DMS79 (cell line): ENCODE results near the gene LZTFL1.

Experiments used
- DNase-seq: peaks from one replicate; lab custom pipeline; 2025; lab: John Stamatoyannopoulos, UW

LZTFL1 gene

GRCh38 chr3:45807681-45808540 is 34.0 kb downstream of the LZTFL1 start:
- DNase-seq: no peak

GRCh38 chr3:45807133-45807532 is 34.8 kb downstream of the LZTFL1 start:
- no peak for DNase-seq

DNA sequence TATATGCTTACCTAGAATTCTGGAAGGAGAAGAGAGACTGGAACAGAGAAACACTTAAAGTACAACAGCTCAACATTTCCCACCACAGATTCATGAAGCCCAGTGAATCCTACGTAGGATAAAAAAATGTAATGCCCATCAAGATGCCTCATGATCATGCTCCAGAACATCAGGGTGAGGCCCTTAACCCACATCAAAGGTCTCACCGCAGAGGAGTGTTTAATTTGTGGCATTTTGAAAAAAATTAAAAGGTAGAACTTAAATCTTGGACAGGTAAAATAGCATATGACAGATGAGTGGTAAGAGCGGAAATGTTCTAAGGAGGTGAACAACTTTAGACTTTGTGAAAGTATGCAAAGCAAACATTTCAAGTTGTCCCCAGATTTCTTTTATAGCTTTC is 35.8 kb downstream of the LZTFL1 start:
- DNase-seq: no peak

DNA sequence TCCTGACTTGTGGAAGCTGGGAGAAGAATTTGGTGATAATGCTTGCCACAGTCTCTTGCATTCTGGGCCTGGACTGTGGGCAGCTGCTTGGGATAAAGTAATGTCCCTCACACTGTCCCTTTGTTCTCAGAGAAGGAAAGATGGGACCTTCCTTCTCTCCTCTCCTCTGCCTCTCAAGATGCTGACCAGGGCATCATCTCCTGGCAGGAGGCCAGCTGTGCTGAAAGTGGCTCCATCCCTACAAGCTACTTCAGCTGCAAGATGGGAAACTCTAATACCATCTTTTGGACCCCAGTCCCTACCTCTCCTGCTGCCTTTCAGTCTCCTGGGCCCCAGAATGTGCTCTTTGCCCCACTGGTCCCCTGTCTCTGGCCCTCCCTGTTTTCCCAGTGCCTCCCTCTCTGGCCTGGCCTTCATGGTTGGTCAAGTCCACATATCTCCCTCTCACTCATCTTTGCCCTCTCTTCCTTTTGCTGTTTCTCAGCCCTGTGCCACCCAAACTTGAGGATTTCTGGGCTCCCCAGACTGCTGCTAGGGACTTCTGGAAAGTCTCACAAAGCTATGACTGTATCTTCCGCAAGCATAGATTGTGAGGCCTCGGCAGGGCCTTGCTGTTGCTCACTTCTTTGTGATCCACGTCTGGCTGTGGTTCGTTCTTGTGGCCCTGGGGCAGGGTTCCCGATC is 38.5 kb downstream of the LZTFL1 start:
- DNase-seq: no peak

DNA sequence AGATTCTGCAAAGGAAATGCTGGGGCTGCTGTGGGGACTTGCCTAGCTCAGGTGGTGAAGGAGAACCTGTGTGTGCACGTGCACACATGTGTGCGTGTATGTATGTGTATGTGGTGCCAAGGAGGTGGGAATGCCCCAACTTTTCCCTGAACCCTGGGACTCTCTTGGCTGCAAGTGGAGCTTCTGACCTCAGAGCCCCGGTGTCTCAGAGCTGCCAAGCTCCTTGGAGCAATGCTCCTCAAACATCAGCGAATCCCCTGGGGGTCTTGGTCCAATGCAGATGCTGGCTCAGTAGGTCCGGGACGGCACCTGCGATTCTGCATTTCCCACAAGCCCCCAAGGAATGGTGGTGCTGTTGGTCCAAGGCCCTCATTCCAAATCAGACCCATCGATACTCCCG is 39.8 kb downstream of the LZTFL1 start:
- DNase-seq: no peak

DNA sequence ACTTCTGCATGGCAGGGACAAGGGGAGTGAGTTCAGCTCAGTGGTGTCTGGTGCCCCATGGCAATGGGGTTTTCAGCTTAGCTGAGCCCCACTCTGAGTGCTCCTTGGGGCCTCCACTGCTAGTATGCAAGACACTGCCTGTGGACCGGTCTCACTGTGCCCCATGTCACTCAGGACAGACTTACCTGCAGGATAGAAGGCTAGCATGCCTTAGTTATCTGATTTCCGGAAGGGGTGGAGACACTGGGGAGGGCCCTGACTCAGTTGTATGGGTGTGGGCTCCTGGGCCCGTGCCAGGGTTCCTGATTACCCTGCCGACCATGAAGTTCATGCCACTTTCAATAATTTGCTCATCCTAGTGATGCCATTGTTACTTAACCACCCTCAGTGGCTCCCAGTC is 41.3 kb downstream of the LZTFL1 start:
- DNase-seq: no peak

DNA sequence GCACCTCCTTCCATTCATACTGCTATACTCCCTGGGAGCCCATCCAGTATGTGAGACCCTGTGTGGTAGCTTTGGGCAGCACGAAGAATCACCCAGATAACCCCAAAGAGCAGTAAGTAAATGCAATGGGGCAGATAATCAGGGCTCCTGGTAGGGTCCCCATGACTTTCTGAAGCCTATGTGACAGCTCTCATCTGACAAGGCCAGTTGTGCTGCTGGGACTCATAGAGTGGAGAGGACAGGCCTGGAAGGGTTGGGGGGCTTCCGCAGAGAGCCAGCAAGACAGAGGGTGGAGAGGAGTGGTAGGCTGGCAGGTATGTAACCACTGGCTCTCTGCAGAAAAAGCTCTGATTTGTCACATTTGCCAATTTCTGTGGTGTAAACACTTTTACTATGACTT is 42.3 kb downstream of the LZTFL1 start:
- no peak for DNase-seq

DNA sequence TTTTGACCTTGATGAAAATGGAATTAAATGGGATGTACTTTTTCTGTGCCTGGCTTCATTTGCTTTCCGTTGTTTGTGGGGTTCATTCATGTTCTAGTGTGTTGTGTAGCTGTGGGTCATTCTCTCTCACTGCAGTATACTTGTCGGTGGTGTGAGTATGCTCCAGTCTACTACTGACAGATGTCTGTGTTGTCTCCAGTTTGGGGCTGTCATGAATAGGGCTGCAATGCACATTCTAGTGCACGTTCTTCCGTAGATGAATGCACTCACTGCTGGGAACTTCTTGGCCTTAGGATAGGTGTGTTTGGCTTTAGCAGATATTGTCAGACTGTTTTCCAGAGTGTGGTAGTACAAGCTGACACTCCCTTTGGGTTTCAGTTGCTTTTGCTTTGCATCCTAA is 43.9 kb downstream of the LZTFL1 start:
- no peak for DNase-seq

- DNase-seq: no peak
Measured at GRCh38 chr3:45796902-45797637, 44.8 kb downstream of the LZTFL1 start.

GRCh38 chr3:45795882-45796765 is 45.8 kb downstream of the LZTFL1 start, which contains the start of gene SLC6A20:
SLC6A20 (minus strand) TSS chr3:45796536; CDS start chr3:45796419, 117 bp downstream.
- no peak for DNase-seq

GRCh38 chr3:45795509-45795881 is 46.4 kb downstream of the LZTFL1 start:
- no peak for DNase-seq

DNA sequence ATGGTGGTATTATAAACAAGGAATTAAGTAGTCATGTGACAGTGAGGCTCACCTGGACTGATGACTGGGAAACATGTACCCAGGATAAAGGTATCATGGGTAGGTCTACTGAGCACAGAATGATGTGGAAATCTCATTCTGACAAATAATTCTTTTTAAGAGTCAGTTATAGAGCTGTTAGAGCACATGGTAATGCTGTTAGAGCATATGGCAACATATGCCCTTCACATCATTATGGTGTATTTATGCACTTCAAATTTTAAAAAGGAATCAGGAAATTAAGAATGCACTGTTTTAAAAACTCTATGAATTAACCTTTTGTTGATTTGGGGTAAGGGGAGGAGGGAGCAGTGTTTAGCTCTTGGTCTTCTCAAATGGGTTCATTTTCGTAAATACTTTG is 47.3 kb downstream of the LZTFL1 start:
- no peak for DNase-seq

DNA sequence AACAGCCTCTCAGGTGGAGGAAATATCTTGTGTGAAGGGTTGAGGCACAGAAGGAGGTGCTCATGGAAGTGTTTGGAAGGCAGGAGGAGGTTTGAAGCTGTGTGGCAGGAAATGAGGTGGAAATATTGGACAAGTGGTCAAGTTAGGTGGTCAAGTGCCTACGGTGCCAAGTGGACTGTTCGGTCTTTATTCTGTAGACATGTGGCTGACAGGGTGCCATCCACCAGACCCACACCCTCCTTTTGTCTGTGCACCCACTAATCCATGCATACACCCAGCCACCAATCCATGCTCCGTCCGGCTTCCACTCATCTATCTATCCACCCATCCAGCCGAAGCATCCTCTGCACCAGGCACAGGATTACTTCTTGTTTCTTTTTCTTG is 47.8 kb downstream of the LZTFL1 start:
- DNase-seq: no peak

DNA sequence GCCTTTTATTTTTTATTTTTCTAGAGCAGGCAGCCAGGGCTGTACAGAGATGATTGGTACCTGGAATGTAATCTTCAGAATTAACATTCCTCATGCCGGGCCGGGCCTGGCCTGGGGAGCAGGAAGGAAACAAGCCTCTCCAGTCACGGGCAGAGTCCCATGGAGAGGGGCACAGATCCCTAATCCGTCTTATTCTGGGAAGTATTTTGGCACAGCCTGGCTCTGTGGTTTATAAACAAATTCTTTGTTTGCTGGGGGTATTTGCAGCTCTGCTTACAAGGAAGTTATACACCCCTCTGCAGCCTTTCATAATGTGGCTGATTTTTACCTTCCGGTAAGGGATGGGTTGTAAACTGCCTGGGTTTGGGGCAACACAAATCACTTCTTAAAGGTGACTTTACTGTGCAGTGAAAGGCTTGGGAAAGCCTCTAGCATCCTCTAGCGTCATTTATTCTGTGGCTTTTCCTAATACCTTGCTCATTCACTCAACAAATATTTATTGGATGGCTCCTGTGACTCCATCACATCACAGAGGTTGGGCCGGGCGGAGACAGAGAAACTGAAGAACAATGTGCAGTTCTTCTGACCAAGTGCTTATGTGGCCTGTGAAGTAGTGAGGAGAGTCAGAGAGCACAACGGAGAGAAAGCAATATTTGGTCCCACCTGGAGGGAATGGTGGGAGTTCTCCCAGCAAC is 48.3 kb downstream of the LZTFL1 start:
- DNase-seq: no peak

GRCh38 chr3:45792516-45793172 is 49.3 kb downstream of the LZTFL1 start:
- no peak for DNase-seq

- no peak for DNase-seq
Measured at GRCh38 chr3:45792036-45792435, 49.9 kb downstream of the LZTFL1 start.

DNA sequence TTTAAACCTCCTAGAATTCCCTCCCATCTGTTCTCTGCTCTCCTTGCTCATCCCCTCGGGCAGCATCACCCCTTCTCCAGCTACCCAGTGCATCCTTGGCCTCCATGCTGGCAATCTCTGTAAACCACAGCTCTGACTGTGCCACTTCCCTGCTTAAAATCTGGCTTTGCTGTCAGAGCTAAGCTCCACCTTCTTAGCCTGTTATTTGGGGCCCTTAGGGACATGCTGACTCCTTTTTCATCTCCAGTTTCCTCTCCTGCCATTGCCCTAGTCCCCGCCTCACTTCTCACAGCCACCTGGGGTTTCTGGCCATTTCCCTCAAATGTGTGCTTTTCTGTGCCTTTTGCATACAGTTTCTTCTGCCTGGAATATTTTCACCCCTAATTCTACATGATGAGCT is 51.3 kb downstream of the LZTFL1 start:
- no peak for DNase-seq

DNA sequence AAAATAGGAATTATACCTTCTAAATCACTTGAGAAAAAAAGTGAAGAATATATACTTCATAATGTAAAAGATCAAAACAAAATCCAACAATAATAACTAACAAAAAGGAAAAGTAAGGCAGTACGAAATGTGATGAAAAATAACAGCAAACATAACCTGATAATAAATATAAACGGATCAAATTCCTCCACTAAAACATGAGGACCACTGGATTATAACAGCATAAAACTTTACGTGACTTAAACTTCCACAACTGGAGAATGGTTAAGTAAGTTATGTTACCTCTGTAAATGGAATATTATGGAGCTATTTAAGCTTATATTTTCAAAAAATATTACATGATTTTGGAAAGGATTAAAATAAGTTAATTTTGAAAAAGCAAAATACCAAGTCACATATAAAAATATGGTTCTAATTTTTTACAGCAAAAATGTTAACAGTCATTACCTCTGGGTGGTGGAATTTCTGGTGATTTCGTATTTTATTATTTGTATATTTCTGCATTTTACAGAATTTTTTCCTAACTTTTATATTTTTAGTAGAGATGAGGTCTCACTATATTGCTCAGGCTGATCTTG is 52.6 kb downstream of the LZTFL1 start:
- DNase-seq: no peak

- DNase-seq: no peak
Measured at GRCh38 chr3:45787551-45787950, 54.4 kb downstream of the LZTFL1 start.

DNA sequence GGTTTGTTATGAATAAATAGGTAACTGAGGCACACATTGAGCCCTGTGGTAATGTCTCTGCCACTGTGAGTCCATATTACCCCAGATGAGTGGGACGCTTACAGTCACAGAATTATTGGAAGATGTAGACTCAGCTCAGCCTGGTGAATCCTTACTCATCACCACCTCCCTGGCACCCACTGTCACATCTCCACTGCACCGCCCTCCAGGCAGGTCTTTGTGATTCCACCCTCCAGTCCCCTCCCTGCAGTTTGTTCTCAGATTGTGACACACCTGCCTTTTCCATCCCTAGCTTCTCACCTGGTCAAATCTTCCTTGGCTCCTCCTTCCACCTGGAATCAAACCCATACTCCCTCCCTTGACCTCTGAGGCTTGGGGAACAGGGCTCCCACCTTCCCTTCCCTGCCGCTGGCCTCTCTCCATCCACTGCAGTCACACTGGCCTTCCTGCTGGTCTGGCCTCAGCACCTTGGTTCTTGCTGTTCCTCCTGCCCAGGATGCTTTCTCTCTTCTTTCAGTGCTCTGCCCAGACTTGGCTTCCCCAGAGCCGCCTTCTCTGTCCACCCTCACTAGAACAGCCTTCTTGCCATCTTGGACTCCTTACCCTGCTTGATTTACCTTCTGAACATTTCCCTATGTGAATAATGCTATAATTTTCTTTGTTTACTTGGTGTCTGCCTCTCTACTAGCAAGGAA is 55.0 kb downstream of the LZTFL1 start:
- DNase-seq: no peak
